Heart left ventricle (tissue), 13 donors: Measurements from ENCODE around the gene PDCD4.

ENCODE experiments used
- POLR2A ChIP-seq, 2 donors: fragments of 450-650 bp; IDR thresholded peaks; one replicate each; pipeline ENCODE4 v1.6.1; 2017; ENCODE audit warnings: antibody characterized with exemption in 2 of 2, mild to moderate bottlenecking in 2 of 2, moderate library complexity in 2 of 2
- TF ChIP-seq, protein P1 (sequence below), 12 donors: fragments of 200-600 bp; sonication (generic) in 4 of 12; IDR thresholded peaks; one replicate each; pipeline versions ENCODE4 v1.5.0 to v1.8.0; 2018 to 2022; ENCODE audit warnings: antibody characterized with exemption in 12 of 12, mild to moderate bottlenecking in 5 of 12
- donor health status: ischemic (EF 13 %, LVEDD 7.1; RV severe dilation, severe dysfunction).
- donor health status: DM: no; HTN: yes; CAD: no.
- donor health status: DM: no; HTN: no; CAD: no.
- donor health status: ischemic (EF 25% LVEDD 6.9; RV normal size, moderate dysfunction).
- donor health status: ischemic (EF 25% LVEDD 5.7; RV mildly dilated, moderate dysfunction).
- donor health status: ischemic (EF 35%, LVEDD 5.7; RV mildly dilated, moderate dysfunction).
- donor health status: nonischemic (EF 11% LVEDD 7.7; RV severe dilation, severe dysfunction).
- donor health status: DM: yes; HTN: yes; CAD: no.
- donor health status: PGD.
- donor health status: ischemic (EF 29% LVEDD 5.4; RV normal size, mild dysfunction).
- donor health status: nonischemic (EF 23%, LVEDD 6.1; RV moderate dilation, normal function).

DNA sequence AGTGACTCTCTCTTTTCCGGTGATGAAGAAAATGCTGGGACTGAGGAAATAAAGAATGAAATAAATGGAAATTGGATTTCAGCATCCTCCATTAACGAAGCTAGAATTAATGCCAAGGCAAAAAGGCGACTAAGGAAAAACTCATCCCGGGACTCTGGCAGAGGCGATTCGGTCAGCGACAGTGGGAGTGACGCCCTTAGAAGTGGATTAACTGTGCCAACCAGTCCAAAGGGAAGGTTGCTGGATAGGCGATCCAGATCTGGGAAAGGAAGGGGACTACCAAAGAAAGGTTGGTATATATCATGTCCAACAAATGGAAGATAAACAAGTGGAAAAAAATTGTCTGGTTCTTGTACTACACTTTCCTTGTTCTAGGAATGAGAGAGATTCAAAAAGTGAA, 9.5 kb downstream of the PDCD4 start:
- TF ChIP-seq, protein P1, sequence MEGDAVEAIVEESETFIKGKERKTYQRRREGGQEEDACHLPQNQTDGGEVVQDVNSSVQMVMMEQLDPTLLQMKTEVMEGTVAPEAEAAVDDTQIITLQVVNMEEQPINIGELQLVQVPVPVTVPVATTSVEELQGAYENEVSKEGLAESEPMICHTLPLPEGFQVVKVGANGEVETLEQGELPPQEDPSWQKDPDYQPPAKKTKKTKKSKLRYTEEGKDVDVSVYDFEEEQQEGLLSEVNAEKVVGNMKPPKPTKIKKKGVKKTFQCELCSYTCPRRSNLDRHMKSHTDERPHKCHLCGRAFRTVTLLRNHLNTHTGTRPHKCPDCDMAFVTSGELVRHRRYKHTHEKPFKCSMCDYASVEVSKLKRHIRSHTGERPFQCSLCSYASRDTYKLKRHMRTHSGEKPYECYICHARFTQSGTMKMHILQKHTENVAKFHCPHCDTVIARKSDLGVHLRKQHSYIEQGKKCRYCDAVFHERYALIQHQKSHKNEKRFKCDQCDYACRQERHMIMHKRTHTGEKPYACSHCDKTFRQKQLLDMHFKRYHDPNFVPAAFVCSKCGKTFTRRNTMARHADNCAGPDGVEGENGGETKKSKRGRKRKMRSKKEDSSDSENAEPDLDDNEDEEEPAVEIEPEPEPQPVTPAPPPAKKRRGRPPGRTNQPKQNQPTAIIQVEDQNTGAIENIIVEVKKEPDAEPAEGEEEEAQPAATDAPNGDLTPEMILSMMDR (IDR thresholded peaks at IDR 0.05) = no peak
- TF ChIP-seq POLR2A (IDR thresholded peaks at IDR 0.05) = no peak
